Endothelial cell (in vitro differentiated cells): Measurements from ENCODE around the gene OPRD1. TPM values are rescaled to one million over a fixed set of nuclear protein-coding genes. Genes with fewer than 3 reads are reported as not detected.
A peak's percentile ranks its signal among the peaks of the same experiment; 100 is the strongest.

Experiments used
- DNase-seq: peaks from one replicate; pipeline ENCODE4 v3.0.0; 2021; ENCODE audit warnings: low spot score
- H3K27ac Mint-ChIP-seq: one replicate; pipeline ENCODE4 v1.8.0; 2021; ENCODE audit warnings: mixed read lengths, inconsistent platforms; ENCODE audit not compliant: unreplicated experiment
- H3K27me3 Mint-ChIP-seq: one replicate; pipeline ENCODE4 v1.8.0; 2021; ENCODE audit warnings: mild to moderate bottlenecking, moderate library complexity, mixed read lengths, inconsistent platforms; ENCODE audit not compliant: unreplicated experiment
- H3K36me3 Mint-ChIP-seq: one replicate; pipeline ENCODE4 v1.8.0; 2021; ENCODE audit warnings: mild to moderate bottlenecking, low read depth, mixed read lengths, inconsistent platforms; ENCODE audit not compliant: unreplicated experiment
- H3K4me1 Mint-ChIP-seq: one replicate; pipeline ENCODE4 v1.8.0; 2021; ENCODE audit warnings: mild to moderate bottlenecking, mixed read lengths, inconsistent platforms; ENCODE audit not compliant: unreplicated experiment
- H3K4me3 Mint-ChIP-seq: one replicate; pipeline ENCODE4 v1.8.0; 2021; ENCODE audit warnings: mild to moderate bottlenecking, mixed read lengths, inconsistent platforms; ENCODE audit not compliant: unreplicated experiment
- H3K9me3 Mint-ChIP-seq: one replicate; pipeline ENCODE4 v1.8.0; 2021; ENCODE audit warnings: mixed read lengths, inconsistent platforms; ENCODE audit not compliant: unreplicated experiment
- CTCF ChIP-seq: fragments of 200-600 bp; sonication (generic); IDR thresholded peaks from one replicate; pipeline ENCODE4 v1.5.0; 2021; ENCODE audit warnings: antibody characterized with exemption; ENCODE audit not compliant: unreplicated experiment
- total RNA-seq: library from RNA; stranded (reverse); fragmentation: NEBNext Ultra II Directional; extraction: Animal tissue kit (Norgen Biotek cat#: 25700); gene quantifications from one replicate; pipeline ENCODE4 v1.2.1, GENCODE V29; 2021; ENCODE audit not compliant: unreplicated experiment

Gene OPRD1
- total RNA-seq, 1 donor from 2014 or later, result 9.7 TPM

DNA sequence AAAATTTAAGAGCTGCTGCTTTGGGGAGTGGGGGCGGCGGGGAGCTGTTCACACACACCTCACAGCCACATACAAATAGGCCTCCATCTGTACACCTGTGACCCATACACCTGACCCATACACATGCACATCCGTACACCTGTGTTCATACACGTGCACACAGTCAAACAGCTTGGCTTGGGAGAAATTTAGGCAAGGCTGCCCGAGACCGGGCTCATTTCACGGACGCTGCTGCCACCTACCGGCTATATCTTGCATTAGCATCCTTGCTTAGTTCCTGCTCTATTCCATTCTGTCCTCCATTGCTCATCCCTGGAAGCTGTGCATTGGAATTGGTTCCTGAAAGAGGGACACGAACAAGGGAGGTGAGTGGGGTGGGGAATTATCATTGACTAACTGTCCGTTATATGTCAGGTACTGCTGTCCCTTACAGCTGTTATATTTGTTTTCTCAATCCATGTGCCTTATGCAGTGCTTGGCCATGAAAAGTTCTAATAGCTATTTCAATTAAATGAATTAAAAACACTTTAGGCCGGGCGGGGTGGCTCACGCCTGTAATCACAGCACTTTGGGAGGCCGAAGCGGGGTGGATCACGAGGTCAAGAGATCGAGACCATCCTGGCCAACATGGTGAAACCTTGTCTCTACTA is 65.3 kb downstream of the OPRD1 start:
- no peak overlapping the region for H3K4me3 Mint-ChIP-seq
- H3K9me3 Mint-ChIP-seq, result no peaks in the 10 kb centered on the region
- H3K27me3 Mint-ChIP-seq, result peaks cover 1% of the 10 kb centered on the region
- DNase-seq, result peak; percentile 77
- H3K36me3 Mint-ChIP-seq, result no peaks in the 10 kb centered on the region
- H3K27ac Mint-ChIP-seq, result no peak overlapping the region
- peaks cover 4% of the 10 kb centered on the region for H3K4me1 Mint-ChIP-seq
- peak; percentile 94 for TF ChIP-seq CTCF

DNA sequence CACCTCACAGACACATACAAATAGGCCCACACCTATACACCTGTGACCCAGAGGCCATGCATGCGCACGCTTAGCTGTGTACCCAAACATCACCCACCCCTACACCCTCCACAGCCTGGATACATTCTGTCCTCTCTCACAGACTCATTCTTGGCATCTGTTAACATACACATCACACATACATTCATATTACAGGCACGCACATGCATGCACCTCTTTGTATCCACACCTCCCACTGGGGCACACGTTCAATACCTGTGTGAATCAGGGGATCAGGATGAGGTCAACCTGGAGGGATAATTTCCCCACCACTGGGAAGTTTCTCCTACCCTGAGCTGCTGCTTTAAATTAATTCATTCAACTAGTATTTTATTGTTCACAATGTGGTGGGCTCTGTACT is 66.8 kb downstream of the OPRD1 start:
- H3K36me3 Mint-ChIP-seq, result no peaks in the 10 kb centered on the region
- H3K4me3 Mint-ChIP-seq, result no peak overlapping the region
- no peak for TF ChIP-seq CTCF
- H3K27me3 Mint-ChIP-seq, result peaks cover 4% of the 10 kb centered on the region
- DNase-seq, result no peak
- no peaks in the 10 kb centered on the region for H3K9me3 Mint-ChIP-seq
- no peak overlapping the region for H3K27ac Mint-ChIP-seq
- H3K4me1 Mint-ChIP-seq, result peaks cover 13% of the 10 kb centered on the region

- Mint-ChIP-seq H3K27ac (peak overlapping the region; percentile 67), H3K4me3 (no peak overlapping the region), H3K4me1 (peaks cover 38% of the 10 kb centered on the region), H3K36me3 (no peaks in the 10 kb centered on the region), H3K27me3 (peaks cover 7% of the 10 kb centered on the region), H3K9me3 (no peaks in the 10 kb centered on the region)
- TF ChIP-seq CTCF, result peak; percentile 78
- peak; percentile 90 for DNase-seq
Observed at GRCh38 chr1:28882009-28882628, 70.1 kb downstream of the OPRD1 start.

DNA sequence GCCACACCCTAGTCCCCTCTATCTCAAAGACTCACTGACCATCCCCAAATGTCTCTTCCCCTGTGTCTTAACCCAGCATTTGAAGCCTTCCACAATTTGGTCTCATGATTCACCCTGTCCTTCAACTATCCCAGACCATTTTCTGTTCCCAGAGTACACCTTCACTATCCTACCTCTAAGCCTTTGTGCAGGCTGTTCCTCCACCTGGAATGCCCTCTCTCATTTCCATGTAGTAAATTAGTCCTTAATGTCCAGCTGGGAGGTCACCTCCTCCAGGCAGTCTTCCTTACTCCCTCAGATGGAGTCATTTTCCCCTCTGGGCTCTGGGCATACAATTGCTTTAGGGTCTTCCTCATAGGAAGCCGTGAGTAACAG is 71.3 kb downstream of the OPRD1 start:
- TF ChIP-seq CTCF, result no peak
- H3K36me3 Mint-ChIP-seq, result peaks cover 4% of the 10 kb centered on the region
- no peaks in the 10 kb centered on the region for H3K9me3 Mint-ChIP-seq
- H3K27me3 Mint-ChIP-seq, result peaks cover 7% of the 10 kb centered on the region
- DNase-seq, result no peak
- peak overlapping the region; percentile 38 for H3K27ac Mint-ChIP-seq
- no peak overlapping the region for H3K4me3 Mint-ChIP-seq
- H3K4me1 Mint-ChIP-seq, result peaks cover 40% of the 10 kb centered on the region

DNA sequence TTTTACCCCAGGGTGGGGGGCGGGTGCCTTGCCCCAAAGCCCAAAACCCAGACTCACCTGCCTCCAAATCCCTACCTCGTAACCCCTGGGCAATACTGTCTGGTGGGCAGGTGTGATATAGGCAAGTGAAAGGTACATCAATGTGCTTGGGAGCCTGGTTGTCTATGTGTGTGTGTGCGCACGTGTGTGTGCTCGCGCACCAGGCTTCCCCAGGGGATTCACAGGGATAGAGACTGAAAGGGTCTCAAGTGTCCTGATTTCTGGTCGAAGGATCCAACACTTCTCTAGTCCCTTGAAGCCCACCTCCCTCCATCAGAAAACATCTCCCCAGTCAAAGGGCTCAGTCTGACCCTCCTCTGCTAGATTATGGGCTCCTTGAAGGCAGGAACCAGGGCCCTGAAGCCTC is 73.5 kb downstream of the OPRD1 start:
- TF ChIP-seq CTCF, result no peak
- Mint-ChIP-seq H3K4me1 (peaks cover 40% of the 10 kb centered on the region), H3K9me3 (no peaks in the 10 kb centered on the region), H3K27me3 (peaks cover 7% of the 10 kb centered on the region), H3K4me3 (no peak overlapping the region), H3K36me3 (peaks cover 4% of the 10 kb centered on the region), H3K27ac (no peak overlapping the region)
- no peak for DNase-seq
